Lower leg skin (tissue), 3 donors: ENCODE data around the gene PCARE.

Experiments used
- POLR2A ChIP-seq, 2 donors: fragments of 450-650 bp; IDR thresholded peaks; one replicate each; pipeline ENCODE4 v1.6.1; 2016 to 2017; ENCODE audit warnings: antibody characterized with exemption in 2 of 2, mild to moderate bottlenecking in 1 of 2, moderate library complexity in 1 of 2
- TF ChIP-seq, protein P1 (sequence below), 3 donors: fragments of 450-650 bp; IDR thresholded peaks; one replicate each; pipeline ENCODE4 v1.5.1; 2016; ENCODE audit warnings: antibody characterized with exemption in 3 of 3, mild to moderate bottlenecking in 3 of 3, moderate library complexity in 2 of 3

- TF ChIP-seq, protein P1, sequence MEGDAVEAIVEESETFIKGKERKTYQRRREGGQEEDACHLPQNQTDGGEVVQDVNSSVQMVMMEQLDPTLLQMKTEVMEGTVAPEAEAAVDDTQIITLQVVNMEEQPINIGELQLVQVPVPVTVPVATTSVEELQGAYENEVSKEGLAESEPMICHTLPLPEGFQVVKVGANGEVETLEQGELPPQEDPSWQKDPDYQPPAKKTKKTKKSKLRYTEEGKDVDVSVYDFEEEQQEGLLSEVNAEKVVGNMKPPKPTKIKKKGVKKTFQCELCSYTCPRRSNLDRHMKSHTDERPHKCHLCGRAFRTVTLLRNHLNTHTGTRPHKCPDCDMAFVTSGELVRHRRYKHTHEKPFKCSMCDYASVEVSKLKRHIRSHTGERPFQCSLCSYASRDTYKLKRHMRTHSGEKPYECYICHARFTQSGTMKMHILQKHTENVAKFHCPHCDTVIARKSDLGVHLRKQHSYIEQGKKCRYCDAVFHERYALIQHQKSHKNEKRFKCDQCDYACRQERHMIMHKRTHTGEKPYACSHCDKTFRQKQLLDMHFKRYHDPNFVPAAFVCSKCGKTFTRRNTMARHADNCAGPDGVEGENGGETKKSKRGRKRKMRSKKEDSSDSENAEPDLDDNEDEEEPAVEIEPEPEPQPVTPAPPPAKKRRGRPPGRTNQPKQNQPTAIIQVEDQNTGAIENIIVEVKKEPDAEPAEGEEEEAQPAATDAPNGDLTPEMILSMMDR (IDR thresholded peaks at IDR 0.05), result no peak
- TF ChIP-seq POLR2A (IDR thresholded peaks at IDR 0.05), result no peak
Observed at GRCh38 chr2:29061176-29061575, 13.1 kb downstream of the PCARE start.
